Measurements from ENCODE around the gene DDX41. TPM values are rescaled to one million over a fixed set of nuclear protein-coding genes. Genes with fewer than 3 reads are reported as not detected.
"Not testable (repeated sequence)": the region's sequence is repeated elsewhere in the genome, so short reads cannot be mapped to it uniquely, and the experiment has no call there.

The DDX41 gene
- total RNA-seq, 1 experiment from 2014 or later, result 104 TPM

DNA sequence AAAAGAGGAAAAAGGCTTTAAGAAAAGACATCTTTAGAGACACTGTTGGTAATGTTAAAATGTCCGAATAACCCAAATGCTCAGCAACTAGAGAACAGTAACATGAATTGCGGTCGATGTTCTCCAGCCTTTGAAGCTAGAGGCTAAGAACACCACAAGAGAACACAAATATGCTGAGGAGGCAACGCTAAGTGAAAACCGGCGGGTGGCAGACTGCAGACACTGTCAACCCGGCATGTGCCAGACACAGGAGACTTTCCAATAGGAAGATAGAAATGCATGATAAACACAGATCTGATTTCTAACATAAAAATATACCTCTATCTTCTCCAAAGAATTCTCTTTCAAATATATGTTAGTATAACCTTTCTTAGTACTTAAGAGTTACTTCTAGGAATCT lies 18.4 kb upstream of the DDX41 start:
- H3K4me3 ChIP-seq (ENCODE audit: low read length), result no peak overlapping the region
- no peaks in the 10 kb centered on the region for H3K9me2 ChIP-seq (replicated peaks; ENCODE audit: insufficient read depth, low read length)
- H3K4me1 ChIP-seq (ENCODE audit: low read length), result no peaks in the 10 kb centered on the region
- no peaks in the 10 kb centered on the region for H4K20me1 ChIP-seq (ENCODE audit: insufficient read depth, low read depth, low read length)
- H3K9me3 ChIP-seq (ENCODE audit: low read length), result no peaks in the 10 kb centered on the region
- no peak overlapping the region for H3K9ac ChIP-seq (ENCODE audit: low read length)
- H3K27me3 ChIP-seq (ENCODE audit: low read length), result no peaks in the 10 kb centered on the region
- no peak overlapping the region for H3K27ac ChIP-seq (ENCODE audit: low read length)
- H2AFZ ChIP-seq (ENCODE audit: low read length), result no peak overlapping the region
- H3K36me3 ChIP-seq (ENCODE audit: insufficient read depth, low read length), result peaks cover 10% of the 10 kb centered on the region; the same call in 1 of the 2 replicates
- DNase-seq, result no peak
- peaks cover 20% of the 10 kb centered on the region for H3K79me2 ChIP-seq (ENCODE audit: low read length)
- H3K4me2 ChIP-seq (ENCODE audit: low read depth, low read length, poor library complexity, severe bottlenecking), result no peak overlapping the region

DNA sequence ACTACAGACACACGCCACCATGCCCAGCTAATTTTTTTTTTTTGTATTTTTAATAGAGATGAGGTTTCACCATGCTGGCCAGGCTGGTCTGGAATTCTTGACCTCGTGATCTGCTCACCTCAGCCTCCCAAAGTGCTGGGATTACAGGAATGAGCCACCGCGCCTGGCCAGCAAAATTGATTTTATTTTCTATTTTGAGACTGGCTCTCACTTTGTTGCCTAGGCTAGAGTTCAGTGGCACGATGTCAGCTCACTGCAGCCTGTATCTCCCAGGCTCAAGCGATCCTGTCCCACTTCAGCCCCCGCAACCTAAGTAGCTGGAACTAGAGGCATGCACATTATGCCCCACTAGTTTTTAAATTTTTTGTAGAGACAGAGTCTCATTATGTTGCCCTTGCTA lies 17.7 kb upstream of the DDX41 start:
- not testable (repeated sequence) for H2AFZ ChIP-seq (ENCODE audit: low read length); H3K27ac ChIP-seq (ENCODE audit: low read length); DNase-seq; H3K27me3 ChIP-seq (ENCODE audit: low read length); H3K4me2 ChIP-seq (ENCODE audit: low read depth, low read length, poor library complexity, severe bottlenecking); H3K4me3 ChIP-seq (ENCODE audit: low read length); H3K9me3 ChIP-seq (ENCODE audit: low read length); H3K4me1 ChIP-seq (ENCODE audit: low read length); H3K36me3 ChIP-seq (ENCODE audit: insufficient read depth, low read length); H3K9ac ChIP-seq (ENCODE audit: low read length); H3K9me2 ChIP-seq (replicated peaks; ENCODE audit: insufficient read depth, low read length); H4K20me1 ChIP-seq (ENCODE audit: insufficient read depth, low read depth, low read length)
- H3K79me2 ChIP-seq (ENCODE audit: low read length), result peaks cover 16% of the 10 kb centered on the region

DNA sequence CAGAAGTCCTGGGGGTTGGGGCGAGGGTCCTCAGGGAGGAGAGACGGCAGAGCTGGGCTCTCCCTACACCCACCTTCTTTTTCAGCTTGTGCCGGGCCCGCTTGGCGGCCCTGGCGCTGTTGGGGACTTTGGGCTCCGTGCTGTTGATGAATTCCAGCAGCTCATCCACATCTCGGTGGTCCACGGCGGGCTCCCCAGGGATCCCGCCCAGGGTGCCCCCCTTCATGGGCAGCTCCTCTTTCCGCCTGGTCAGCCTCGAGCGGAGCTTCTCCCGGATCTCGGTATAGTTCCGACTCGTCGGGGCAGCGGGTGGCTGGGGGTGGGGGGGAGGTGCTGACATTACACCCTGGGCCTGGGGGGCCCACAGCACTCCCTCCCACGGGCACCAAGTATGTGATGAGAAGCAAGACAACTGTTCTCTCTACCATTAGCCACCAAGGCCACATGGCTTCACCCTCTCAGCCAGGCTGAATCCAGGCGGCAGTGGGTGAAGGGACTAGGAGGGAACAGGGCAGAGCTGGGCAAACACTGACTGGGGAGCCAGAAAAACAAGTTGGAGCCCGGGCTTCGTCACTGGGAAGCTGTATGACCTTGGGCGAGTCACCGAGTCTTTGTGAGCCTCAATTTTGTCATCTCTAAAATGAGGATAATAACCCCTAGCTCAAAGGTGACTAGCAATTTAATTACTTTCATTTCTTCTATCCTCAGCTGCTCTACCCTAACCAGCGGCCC lies 14.6 kb upstream of the DDX41 start:
- DNase-seq, result no peak
- H3K79me2 ChIP-seq (ENCODE audit: low read length), result peaks cover 7% of the 10 kb centered on the region; the same call in 1 of the 2 replicates
- H3K9ac ChIP-seq (ENCODE audit: low read length), result no peak overlapping the region
- H3K4me3 ChIP-seq (ENCODE audit: low read length), result no peak overlapping the region
- H2AFZ ChIP-seq (ENCODE audit: low read length), result no peak overlapping the region
- H3K36me3 ChIP-seq (ENCODE audit: insufficient read depth, low read length), result peaks cover 4% of the 10 kb centered on the region; the same call in 1 of the 2 replicates
- H3K4me2 ChIP-seq (ENCODE audit: low read depth, low read length, poor library complexity, severe bottlenecking), result no peak overlapping the region
- H3K27ac ChIP-seq (ENCODE audit: low read length), result no peak overlapping the region
- no peaks in the 10 kb centered on the region for H3K27me3 ChIP-seq (ENCODE audit: low read length)
- no peaks in the 10 kb centered on the region for H3K9me3 ChIP-seq (ENCODE audit: low read length)
- no peaks in the 10 kb centered on the region for H3K9me2 ChIP-seq (replicated peaks; ENCODE audit: insufficient read depth, low read length)
- no peaks in the 10 kb centered on the region for H4K20me1 ChIP-seq (ENCODE audit: insufficient read depth, low read depth, low read length)
- no peaks in the 10 kb centered on the region for H3K4me1 ChIP-seq (ENCODE audit: low read length)

DNA sequence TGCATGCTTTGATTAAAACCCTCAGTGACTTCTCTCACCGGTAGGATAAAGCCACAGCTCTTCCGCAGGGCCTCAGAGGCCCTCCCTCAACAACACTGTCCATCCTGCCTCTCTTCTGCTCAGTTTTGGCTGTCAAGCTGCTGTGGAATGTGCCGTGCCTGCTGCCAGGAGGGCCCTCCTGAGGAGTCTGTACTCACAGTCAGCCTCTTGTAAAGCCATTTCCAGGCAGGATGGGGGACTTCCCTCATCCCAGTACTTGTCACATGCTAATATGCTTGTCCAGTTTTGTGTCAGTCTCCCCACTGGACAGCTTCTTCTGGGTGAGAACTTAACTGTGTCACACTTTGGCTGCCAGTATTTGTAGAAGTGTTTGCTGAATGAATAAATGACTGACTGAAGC lies 13.9 kb upstream of the DDX41 start:
- Histone ChIP-seq H4K20me1 (ENCODE audit: insufficient read depth, low read depth, low read length) (no peaks in the 10 kb centered on the region), H3K9ac (ENCODE audit: low read length) (no peak overlapping the region), H3K4me3 (ENCODE audit: low read length) (no peak overlapping the region)

DNA sequence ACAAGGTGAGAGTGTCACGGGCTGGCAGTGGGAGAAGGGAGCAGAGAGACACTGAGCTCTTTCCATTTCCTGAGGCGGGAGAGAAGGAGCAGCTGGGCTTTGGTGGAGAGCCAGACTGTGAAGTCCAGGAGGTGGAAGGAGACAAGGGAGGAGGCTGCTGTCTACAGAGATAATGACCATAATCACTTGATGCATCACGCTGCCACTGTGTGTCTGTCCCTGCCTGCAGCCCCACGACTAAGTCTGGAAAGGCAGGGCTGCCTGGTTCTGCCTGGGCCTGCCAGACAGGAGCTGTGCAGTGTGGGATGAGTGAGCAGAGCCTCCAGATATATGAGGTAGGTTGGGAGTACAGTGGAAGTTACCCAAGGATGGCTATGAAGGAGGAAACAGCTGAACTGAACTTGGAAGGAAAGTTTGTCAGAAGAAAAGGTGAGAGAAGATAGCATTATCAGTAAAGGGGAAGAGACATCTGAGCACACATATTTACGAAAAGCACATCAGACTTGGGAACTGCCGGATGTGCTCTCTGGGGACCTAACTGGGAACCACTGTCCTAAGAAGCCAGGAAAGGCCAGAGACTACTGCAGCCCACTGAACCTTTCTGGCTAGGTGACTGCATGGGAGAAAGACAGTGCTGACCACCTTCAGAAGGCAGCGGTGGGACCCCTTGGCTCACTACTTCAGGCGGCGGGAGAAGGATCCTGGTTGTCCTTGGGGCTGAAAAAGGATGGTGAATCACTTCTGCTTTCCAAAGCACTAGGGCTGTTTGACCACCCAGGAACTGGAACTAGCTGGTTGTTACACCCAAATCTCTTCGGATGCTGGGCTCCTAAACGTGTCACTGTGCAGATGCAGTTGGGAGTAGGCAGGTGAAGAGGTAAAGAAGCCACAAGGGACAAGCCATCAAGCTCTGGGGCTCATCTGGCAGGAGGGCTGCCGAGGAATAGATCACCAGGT lies 12.8 kb upstream of the DDX41 start:
- Histone ChIP-seq H3K4me2 (ENCODE audit: low read depth, low read length, poor library complexity, severe bottlenecking) (no peak overlapping the region), H4K20me1 (ENCODE audit: insufficient read depth, low read depth, low read length) (no peaks in the 10 kb centered on the region)

More for the DNA sequence above, 13.9 kb upstream of the DDX41 start:
- H2AFZ ChIP-seq (ENCODE audit: low read length), result no peak overlapping the region
- no peaks in the 10 kb centered on the region for H3K9me3 ChIP-seq (ENCODE audit: low read length)
- H3K27ac ChIP-seq (ENCODE audit: low read length), result no peak overlapping the region
- H3K4me2 ChIP-seq (ENCODE audit: low read depth, low read length, poor library complexity, severe bottlenecking), result no peak overlapping the region
- H3K79me2 ChIP-seq (ENCODE audit: low read length), result peaks cover 7% of the 10 kb centered on the region; the same call in 1 of the 2 replicates
- H3K4me1 ChIP-seq (ENCODE audit: low read length), result no peaks in the 10 kb centered on the region
- no peaks in the 10 kb centered on the region for H3K9me2 ChIP-seq (replicated peaks; ENCODE audit: insufficient read depth, low read length)
- peaks cover 4% of the 10 kb centered on the region; the same call in 1 of the 2 replicates for H3K36me3 ChIP-seq (ENCODE audit: insufficient read depth, low read length)
- DNase-seq, result no peak
- H3K27me3 ChIP-seq (ENCODE audit: low read length), result no peaks in the 10 kb centered on the region

DNA sequence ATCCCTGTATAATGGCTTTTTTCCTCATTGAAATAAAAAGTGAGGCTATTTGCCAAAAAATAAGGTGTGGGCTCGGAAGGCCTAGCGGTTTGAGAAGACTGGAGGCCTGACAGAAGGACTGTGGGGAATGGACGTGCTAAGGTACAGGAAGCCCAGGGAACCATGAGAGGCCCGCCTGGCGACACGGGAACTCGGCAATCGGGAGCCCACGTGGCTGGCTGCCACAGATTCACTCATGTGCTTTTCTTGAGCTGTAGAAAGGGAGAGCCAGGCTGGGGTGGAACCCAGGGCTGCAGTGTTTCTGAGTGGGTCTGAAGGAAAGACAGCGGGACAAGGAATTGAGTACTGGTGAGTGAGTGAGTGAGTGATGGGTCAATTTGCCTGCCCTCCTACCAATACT lies 11.9 kb upstream of the DDX41 start:
- H3K4me2 ChIP-seq (ENCODE audit: low read depth, low read length, poor library complexity, severe bottlenecking), result no peak overlapping the region
- no peak overlapping the region for H3K27ac ChIP-seq (ENCODE audit: low read length)
- H4K20me1 ChIP-seq (ENCODE audit: insufficient read depth, low read depth, low read length), result no peaks in the 10 kb centered on the region
- no peaks in the 10 kb centered on the region for H3K9me2 ChIP-seq (replicated peaks; ENCODE audit: insufficient read depth, low read length)
- no peak overlapping the region for H3K4me3 ChIP-seq (ENCODE audit: low read length)
- H3K9me3 ChIP-seq (ENCODE audit: low read length), result no peaks in the 10 kb centered on the region
- H3K4me1 ChIP-seq (ENCODE audit: low read length), result no peaks in the 10 kb centered on the region
- peaks cover 8% of the 10 kb centered on the region; the same call in 1 of the 2 replicates for H3K36me3 ChIP-seq (ENCODE audit: insufficient read depth, low read length)
- no peak overlapping the region for H2AFZ ChIP-seq (ENCODE audit: low read length)
- H3K79me2 ChIP-seq (ENCODE audit: low read length), result 0 out of 2 replicates have a peak, but pooled peaks cover 1% of the 10 kb centered on the region
- no peak for DNase-seq
- H3K27me3 ChIP-seq (ENCODE audit: low read length), result no peaks in the 10 kb centered on the region
- H3K9ac ChIP-seq (ENCODE audit: low read length), result no peak overlapping the region

More for the DNA sequence above, 12.8 kb upstream of the DDX41 start:
- peaks cover 8% of the 10 kb centered on the region; the same call in 1 of the 2 replicates for H3K36me3 ChIP-seq (ENCODE audit: insufficient read depth, low read length)
- H2AFZ ChIP-seq (ENCODE audit: low read length), result no peak overlapping the region
- no peak overlapping the region for H3K27ac ChIP-seq (ENCODE audit: low read length)
- H3K4me1 ChIP-seq (ENCODE audit: low read length), result no peaks in the 10 kb centered on the region
- no peak overlapping the region for H3K9ac ChIP-seq (ENCODE audit: low read length)
- H3K79me2 ChIP-seq (ENCODE audit: low read length), result 0 out of 2 replicates have a peak, but pooled peaks cover 5% of the 10 kb centered on the region
- no peak for DNase-seq
- H3K4me3 ChIP-seq (ENCODE audit: low read length), result no peak overlapping the region
- H3K27me3 ChIP-seq (ENCODE audit: low read length), result no peaks in the 10 kb centered on the region
- H3K9me3 ChIP-seq (ENCODE audit: low read length), result no peaks in the 10 kb centered on the region
- no peaks in the 10 kb centered on the region for H3K9me2 ChIP-seq (replicated peaks; ENCODE audit: insufficient read depth, low read length)

DNA sequence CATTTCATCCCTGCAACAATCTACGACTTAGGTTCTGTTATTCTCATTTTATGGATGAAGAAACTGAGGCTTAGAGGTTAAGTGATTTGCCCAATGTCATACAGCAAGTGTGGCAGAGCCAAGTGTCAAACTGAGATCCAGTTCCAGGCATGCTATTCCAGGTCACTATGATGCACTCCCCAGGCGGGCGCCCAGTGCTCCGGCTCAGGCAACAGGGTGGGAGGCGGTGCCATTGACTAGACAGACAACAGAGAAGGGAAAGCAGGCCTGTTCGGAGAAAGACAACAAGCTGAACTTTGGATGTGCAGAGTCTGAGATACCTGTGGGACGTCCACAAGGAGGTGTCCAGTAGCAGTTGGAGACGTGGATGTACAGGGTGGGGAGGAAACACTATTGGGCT lies 10.8 kb upstream of the DDX41 start:
- Histone ChIP-seq H3K4me2 (ENCODE audit: low read depth, low read length, poor library complexity, severe bottlenecking) (no peak overlapping the region), H3K27me3 (ENCODE audit: low read length) (no peaks in the 10 kb centered on the region), H2AFZ (ENCODE audit: low read length) (no peak overlapping the region), H3K36me3 (ENCODE audit: insufficient read depth, low read length) (peaks cover 8% of the 10 kb centered on the region; the same call in 1 of the 2 replicates), H3K4me1 (ENCODE audit: low read length) (no peaks in the 10 kb centered on the region), H3K9me3 (ENCODE audit: low read length) (no peaks in the 10 kb centered on the region), H4K20me1 (ENCODE audit: insufficient read depth, low read depth, low read length) (no peaks in the 10 kb centered on the region), H3K27ac (ENCODE audit: low read length) (no peak overlapping the region), H3K9me2 (replicated peaks; ENCODE audit: insufficient read depth, low read length) (no peaks in the 10 kb centered on the region), H3K4me3 (ENCODE audit: low read length) (no peak overlapping the region), H3K9ac (ENCODE audit: low read length) (no peak overlapping the region), H3K79me2 (ENCODE audit: low read length) (no peaks in the 10 kb centered on the region)
- no peak for DNase-seq

DNA sequence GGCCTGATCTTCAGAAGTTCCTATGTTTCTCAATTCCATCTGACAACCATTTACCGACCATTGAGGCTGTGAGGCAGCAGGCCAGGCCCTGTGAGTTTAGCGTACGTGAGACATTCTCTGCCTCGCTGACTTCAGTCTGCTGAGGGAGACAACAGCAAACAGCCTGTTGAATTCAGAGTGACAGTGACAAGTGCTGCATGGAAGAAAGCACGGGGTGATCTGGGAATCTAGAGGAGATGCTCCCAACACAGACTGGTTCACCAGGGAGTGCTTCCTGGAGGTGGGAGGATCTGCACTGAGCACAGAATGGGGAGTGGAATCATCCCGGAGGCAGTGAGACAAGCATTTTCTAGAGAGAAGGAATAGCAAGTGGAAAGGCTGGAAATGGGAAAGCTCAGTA lies 10.0 kb upstream of the DDX41 start:
- Histone ChIP-seq H3K9me3 (ENCODE audit: low read length) (no peaks in the 10 kb centered on the region), H3K4me3 (ENCODE audit: low read length) (no peak overlapping the region), H4K20me1 (ENCODE audit: insufficient read depth, low read depth, low read length) (no peaks in the 10 kb centered on the region), H3K9me2 (replicated peaks; ENCODE audit: insufficient read depth, low read length) (no peaks in the 10 kb centered on the region), H3K4me2 (ENCODE audit: low read depth, low read length, poor library complexity, severe bottlenecking) (no peak overlapping the region), H2AFZ (ENCODE audit: low read length) (no peak overlapping the region), H3K9ac (ENCODE audit: low read length) (no peak overlapping the region), H3K27ac (ENCODE audit: low read length) (no peak overlapping the region), H3K79me2 (ENCODE audit: low read length) (no peaks in the 10 kb centered on the region), H3K27me3 (ENCODE audit: low read length) (no peaks in the 10 kb centered on the region), H3K4me1 (ENCODE audit: low read length) (peaks cover 5% of the 10 kb centered on the region), H3K36me3 (ENCODE audit: insufficient read depth, low read length) (peaks cover 4% of the 10 kb centered on the region; the same call in 1 of the 2 replicates)
- DNase-seq, result no peak
